NCI-H345 treated with DMSO at 0.1 percent for 48 hours (cell line): ENCODE results near the gene ITGAX.
"Not testable (repeated sequence)": the region's sequence is repeated elsewhere in the genome, so short reads cannot be mapped to it uniquely, and the experiment has no call there.

Experiments used
- DNase-seq: peaks from one replicate; lab custom pipeline; 2025; ENCODE audit not compliant: unreplicated experiment; lab: John Stamatoyannopoulos, UW

Gene ITGAX

DNA sequence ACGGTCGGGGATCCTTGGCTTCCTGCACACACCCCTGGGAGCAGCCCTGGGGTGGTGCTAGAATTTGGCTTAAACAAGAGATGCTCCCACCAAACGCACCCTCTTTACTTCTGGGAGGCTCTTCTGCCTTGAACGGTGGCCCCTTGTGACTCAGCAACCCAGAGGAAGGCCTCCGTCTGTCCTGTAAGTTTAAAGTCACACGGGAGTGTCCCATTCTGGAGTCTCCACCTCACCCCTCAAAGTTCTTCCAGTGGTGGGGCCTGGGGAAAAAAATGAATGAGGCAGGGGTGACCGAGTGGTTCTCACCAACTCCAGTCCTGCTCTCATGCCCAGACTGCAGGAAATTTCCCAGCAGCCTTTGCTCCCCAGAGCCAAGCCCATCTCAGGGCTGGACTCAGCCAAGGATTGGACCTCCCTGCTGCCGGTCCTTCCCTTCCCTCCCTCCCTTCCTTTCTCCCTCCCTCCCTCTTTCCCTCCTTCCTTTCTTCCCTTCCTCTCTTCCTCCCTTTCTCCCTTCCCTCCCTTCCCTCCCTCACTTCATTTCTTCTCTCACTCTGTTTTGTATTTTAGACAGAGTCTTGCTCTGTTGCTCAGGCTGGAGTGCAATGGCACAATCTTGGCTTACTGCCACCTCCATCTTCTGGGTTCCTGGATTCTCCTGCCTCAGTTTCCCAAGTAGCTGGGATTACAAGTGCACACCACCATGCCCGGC, 49.5 kb downstream of the ITGAX start:
- DNase-seq, result no peak

DNA sequence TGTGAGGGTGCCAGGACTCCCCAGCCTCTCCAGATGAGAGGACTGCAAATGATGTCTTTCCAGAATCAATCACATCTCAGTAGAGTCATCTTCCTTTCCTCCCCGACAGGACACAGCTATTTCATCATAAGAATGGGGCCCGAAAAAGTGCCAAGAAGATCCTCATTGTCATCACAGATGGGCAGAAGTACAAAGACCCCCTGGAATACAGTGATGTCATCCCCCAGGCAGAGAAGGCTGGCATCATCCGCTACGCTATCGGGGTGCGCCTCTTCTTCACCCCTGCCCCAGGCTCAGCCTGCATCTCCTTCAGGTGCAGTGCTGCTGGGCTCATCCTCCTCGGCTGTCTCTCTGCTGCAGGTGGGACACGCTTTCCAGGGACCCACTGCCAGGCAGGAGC, 52.4 kb downstream of the ITGAX start:
- no peak for DNase-seq

DNA sequence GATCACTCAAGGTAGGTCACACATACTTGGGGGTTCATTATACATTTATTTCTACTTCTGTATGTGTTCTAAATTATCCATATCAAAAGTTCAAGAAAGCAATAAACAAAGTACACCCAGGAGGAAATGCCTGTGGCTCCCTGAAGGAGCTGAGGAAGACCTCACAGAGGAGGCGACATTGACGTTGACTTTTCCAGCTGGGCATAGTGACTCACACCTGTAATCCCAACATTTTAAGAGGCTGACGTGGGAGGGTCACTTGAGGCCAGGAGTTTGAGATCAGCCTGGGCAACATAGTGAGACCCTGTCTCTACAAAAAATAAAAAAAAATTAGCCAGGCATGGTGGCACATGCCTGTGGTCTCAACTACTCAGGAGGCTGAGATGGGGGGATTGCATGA, 54.5 kb downstream of the ITGAX start:
- no peak for DNase-seq

DNA sequence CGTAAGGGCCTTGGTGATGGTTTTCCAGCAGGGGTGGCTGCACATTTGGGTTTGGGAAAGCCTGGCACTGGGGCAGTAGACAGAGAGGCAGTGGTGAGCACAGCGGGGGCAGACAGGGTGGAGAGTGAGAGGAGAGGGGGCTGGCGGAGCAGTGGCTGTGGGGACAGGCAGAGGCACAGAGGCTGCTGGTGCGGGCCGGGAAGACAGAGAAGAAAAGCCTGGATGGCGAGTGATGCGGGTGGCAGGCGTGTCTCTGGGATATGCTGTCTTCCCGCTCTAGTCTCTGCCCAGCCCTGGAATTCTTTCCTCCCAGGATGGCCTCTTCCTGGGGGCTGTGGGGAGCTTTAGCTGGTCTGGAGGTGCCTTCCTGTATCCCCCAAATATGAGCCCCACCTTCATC, 55.1 kb downstream of the ITGAX start:
- no peak for DNase-seq

DNA sequence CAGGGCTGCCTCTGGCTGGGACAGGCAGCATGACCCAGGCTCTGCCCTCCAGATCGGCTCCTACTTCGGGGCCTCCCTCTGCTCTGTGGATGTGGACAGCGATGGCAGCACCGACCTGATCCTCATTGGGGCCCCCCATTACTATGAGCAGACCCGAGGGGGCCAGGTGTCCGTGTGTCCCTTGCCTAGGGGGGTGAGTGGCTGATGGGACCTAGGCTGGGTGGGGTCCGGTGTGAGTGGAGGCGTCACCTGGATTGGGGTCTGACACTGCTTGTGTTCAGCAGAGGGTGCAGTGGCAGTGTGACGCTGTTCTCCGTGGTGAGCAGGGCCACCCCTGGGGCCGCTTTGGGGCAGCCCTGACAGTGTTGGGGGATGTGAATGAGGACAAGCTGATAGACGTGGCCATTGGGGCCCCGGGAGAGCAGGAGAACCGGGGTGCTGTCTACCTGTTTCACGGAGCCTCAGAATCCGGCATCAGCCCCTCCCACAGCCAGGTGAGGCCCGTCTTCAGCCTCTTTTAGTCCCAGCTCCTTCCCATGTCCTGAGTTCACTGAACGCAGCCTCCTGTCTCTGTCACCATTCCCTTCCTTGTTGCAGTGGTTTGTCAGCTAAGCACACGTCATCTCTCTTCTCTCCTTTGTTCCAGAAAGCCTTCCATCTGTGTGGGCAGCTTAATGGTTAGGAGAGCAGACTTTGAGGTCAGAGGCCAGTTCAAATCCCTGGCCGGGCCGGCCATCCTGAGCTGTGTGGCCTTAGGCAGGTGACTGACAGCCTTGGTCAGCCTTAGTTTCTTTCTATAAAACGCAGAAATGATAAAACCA, 56.3 kb downstream of the ITGAX start:
- no peak for DNase-seq

DNA sequence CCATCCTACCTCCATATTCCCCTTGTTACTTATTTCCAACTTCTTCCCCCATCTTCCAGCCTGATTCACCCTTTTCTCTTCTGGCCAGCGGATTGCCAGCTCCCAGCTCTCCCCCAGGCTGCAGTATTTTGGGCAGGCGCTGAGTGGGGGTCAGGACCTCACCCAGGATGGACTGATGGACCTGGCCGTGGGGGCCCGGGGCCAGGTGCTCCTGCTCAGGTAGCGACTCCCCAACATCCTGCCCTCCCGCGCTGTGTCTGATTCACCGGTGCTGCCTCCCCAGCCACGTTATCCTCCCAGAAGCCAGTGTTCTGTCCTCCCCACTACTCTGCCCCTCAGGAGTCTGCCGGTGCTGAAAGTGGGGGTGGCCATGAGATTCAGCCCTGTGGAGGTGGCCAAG, 57.8 kb downstream of the ITGAX start:
- no peak for DNase-seq

DNA sequence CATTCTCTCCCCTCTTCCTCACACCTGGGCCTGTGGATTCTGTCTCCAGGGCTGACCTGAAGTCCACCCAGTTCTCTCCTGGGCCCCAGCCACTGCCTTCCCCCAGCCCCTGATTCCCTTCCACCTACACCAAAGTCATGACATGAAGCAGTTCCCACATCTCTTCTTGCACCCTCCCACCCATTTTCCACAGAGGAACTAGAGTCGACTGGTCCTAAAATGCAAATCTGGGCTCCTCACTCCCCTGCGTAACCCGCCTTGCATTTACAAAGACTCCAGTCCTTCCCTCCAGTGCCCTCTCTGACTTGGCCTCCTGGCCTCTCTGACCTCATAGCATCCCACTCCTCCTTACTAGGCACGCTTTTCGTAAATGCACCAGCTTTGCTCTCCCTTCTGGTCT, 58.4 kb downstream of the ITGAX start:
- DNase-seq, result no peak

DNA sequence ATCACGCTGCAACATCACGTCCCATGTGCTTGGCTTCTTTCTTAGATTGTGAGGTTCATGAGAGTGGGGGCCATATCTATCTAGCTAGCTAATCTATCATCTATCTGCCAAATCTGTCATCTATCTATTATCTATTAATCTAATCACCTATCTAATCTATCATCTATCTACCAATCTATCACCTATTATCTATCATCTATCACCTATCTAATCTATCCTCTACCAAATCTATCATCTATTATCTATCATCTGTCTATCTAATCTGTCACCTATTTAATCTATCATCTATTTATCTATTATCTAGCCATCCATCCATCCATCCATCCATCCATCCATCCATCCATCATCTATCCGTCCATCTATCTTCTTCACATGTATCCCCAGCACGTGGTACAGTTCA, 59.0 kb downstream of the ITGAX start:
- no peak for DNase-seq

DNA sequence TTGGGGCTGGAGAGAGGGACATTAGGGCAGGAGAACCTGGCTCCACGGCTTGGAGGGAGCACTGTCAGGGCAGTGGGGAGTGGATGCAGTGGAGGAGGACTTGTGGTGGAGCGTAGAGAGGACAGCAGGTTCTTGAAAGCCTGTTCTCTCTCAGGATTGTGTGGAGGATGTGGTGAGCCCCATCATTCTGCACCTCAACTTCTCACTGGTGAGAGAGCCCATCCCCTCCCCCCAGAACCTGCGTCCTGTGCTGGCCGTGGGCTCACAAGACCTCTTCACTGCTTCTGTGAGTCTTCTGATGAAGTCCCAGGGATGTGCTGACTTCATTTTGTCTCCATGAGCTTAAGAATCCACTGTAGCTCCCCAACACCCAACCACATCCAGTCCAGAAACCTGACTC, 59.7 kb downstream of the ITGAX start:
- no peak for DNase-seq

DNA sequence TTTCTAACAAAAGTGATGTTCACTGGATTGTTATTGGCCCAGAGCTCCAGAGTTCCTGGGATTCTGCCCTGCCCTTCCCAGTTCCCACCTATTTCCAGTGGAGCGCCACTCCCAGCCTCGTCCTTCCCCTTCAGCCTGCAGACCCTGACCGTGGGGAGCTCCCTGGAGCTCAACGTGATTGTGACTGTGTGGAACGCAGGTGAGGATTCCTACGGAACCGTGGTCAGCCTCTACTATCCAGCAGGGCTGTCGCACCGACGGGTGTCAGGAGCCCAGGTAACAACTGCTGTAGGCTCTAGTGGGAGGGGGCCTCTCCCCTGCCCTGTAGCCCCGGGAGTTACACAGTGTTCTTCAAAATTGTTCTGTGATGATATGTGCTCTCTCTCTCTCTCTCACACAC, 61.4 kb downstream of the ITGAX start:
- DNase-seq, result no peak

DNA sequence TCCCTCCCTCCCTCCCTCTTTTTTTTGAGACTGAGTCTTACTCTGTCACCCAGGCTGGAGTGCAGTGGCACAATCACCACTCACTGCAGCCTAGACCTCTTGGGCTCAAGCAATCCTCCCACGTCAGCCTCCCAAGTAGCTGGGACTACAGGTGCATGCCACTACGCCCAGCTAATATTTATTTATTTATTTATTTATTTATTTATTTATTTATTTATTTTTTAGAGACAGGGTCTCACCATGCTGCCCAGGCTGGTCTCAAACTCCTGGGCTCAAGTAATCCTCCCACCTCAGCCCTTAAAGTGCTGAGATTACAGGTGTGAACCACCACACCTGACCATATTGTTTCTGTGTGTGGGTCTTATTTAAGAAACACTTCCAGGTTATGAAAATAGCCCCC, 62.1 kb downstream of the ITGAX start:
- not testable (repeated sequence) for DNase-seq

DNA sequence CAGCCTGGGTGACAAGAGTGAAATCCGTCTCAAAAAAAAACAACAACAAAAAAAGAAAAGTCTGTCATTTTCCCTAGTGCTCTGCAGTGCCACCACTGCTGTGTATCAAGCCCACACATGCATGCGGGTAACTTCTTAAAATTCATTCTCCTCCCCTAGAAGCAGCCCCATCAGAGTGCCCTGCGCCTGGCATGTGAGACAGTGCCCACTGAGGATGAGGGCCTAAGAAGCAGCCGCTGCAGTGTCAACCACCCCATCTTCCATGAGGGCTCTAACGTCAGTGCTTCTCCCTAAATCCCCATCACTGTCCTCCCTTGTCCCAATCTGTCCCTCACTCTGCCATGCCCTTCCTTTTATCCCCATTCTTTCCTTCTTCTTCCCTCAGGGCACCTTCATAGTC, 62.9 kb downstream of the ITGAX start:
- DNase-seq, result no peak

DNA sequence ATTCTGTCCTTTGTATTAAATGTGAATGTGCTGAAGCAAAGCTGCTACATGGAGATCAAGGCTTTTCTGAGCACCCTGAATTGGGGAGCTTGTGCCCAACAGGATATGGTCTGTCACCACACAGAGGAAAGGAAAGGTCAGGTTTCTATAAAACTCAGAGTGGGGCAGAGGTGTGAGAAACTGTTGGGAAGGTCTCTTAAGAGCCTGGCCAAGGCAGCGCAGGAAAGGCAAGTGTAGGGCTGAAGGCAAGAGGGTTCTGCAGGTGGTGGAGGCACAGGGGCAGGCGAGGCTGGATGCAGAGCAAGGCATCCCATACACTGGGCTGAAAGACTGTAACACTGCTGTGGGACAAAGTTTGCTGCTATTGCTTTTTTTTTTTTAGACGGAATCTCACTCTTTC, 65.1 kb downstream of the ITGAX start:
- no peak for DNase-seq

DNA sequence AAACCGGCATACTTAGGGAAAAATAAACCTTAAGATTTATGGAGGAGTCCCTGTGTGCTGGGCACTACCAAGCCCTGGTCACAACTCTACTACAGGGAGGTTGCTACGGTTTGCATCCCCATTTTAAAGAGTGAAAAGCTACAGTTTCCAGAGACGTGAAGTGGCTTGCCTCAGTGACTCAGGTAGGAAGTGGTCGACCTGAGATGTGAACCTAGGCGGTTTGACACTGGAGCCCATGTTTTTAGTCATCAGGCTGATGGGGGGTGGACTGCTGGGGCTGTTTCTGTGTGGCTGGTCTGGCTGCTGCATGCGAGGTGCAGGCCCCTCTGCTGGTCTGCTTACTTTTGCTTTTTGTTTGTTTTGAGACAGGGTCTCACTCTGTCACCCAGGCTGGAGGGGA, 66.6 kb downstream of the ITGAX start:
- no peak for DNase-seq

DNA sequence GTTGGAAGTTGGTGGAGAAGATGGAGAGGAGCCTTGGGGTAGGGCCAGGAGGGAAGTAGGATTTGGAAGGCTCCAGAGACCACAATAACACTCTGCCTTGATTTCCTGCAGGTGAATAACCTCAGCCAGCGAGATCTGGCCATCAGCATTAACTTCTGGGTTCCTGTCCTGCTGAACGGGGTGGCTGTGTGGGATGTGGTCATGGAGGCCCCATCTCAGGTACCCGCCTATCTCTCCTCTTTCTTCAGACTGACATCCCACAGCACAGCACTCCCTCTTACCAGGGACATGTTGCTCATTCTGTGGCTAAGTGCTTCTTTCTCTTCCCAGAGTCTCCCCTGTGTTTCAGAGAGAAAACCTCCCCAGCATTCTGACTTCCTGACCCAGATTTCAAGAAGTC, 68.3 kb downstream of the ITGAX start:
- no peak for DNase-seq

DNA sequence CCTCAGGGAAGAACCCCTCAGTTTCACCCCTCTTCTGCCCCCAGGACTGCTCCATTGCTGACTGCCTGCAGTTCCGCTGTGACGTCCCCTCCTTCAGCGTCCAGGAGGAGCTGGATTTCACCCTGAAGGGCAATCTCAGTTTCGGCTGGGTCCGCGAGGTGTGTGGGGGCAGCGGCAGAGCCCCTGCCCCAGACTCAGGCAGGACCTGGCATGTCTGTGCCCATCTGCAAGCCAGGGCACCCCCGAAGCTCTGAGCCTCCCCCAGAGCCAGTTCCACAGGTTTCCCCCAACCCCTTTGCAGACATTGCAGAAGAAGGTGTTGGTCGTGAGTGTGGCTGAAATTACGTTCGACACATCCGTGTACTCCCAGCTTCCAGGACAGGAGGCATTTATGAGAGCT, 68.8 kb downstream of the ITGAX start:
- DNase-seq, result no peak

DNA sequence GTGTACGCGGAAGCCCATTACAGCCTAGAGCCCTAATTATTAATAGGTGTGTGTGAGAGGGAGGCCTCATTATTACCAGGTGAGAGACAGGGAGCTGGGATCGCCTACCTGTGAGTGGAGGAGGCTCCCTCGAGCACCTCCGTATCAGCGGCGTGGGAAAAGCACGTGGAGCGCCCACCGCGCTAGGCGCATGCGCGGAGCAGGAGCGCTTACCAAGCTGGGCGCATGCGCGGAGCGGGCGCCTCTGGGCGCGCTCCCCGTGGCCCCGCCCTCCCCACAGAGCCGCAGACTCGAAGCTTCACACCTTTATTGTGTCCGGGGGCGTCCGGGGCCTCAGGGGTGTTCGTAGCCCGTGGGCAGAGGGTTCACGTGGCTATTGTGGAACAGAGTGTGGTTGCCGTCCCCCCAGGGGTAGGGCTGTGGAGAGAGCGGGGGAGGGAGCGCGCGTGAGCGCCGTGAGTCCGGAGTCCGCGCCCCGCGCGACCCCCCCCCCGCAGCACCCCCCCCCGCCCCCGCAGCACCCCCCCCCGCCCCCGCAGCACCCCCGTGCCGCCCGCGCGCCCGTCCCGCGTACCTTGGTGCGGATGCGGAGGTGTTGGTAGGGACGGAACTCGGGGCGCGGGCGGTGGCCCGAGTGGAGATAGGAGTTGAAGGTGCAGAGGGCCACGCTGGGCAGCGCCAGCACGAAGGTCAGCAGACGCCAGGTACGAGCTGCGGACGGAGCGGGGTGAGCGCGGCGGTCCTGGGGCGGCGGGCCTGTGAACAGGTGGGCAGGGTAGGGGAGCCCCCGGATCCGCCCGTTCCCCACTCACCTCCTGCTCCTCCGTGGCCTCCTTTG, 72.7 kb downstream of the ITGAX start:
- no peak for DNase-seq

DNA sequence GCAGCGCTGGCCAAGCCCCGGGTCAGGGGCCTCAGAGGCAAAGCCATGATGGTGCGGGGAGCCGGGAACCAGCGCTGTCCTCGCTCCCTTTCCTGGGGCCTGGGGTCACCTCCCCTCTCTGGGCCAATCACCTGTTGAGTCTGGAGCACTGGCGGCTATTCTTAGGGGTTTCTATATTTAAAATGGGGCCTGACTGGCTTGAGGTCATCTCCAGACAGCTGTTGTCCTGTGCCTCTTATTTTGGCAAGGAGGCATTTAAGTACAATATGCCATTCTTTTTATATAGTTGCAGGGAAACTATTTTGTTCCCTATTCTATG, 73.3 kb downstream of the ITGAX start, which contains the start of gene COX6A2:
COX6A2 (minus strand) TSS at position 82 of the 319 bp plus-strand sequence; CDS start at position 47, 35 bp downstream.
- no peak for DNase-seq

DNA sequence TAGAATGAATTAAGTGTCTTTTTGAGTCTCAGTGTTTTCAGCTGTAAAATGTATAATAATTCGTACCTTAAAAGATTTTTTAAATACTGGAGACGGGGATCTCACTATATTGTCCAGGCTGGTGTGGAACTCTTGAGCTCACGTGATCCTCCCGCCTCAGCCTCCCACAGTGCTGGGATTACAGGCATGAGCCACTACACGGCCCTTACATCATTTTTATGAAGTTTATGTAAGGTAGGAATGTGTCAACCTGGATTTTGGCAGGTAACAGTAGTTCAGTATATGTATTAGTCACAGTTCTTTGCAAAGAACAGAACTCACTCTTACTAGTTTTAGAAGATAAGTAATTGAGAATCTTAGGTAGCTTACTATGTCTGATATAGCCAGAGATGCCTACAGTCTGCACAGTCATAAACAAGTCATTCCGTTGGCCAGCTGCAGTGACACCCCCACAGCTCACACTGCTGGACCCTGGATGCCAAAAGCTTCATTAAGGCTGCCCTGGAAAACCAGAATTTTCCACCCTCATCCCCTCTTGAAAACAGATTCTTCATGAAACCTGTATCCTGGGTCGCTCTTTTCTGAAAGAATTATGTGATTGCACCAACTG, 73.8 kb downstream of the ITGAX start:
- no peak for DNase-seq

DNA sequence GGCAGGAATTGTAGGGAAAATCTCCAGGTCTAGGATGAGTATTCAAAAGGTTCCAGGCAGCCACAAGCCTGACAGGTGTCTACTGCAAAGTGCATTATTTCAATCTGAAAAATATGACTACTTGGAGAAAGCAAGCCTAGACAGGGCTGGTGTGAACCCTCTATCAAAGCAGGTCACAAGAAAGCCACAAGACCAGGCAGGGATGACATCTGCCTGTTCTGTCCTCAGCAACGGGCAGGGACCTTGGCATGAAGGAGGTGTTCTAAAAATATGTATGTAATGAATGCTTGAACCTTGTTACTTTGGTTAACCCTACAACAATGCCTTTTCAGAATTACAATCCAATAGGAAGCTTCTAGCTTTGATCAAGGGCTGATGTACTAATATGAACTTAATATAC, 74.3 kb downstream of the ITGAX start:
- DNase-seq, result no peak

DNA sequence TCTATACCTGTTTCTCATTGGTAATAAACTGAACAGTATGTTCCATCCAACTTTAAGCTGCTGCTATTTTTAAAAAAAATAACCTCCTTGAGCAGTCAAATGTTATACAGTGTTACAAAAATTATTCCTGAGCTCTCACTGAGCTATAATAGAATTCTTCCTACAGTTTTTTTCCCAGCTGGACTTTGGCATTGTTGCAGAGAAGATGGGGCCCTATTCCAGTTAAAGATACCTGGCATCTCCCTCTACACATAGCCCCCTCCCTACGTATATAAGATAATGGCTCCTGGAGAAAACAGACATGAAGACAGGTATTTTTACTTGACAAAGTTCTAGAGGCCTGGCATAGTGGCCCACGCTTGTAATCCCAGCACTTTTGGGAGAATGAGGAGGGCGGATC, 74.8 kb downstream of the ITGAX start:
- DNase-seq, result no peak
